HG03025 (cell line): Measurements from ENCODE around the gene NLGN3.

ENCODE experiments used
- ATAC-seq: cut with Tn5 transposase; IDR thresholded peaks from one replicate; pipeline ENCODE4 v1.9.1; 2021; ENCODE audit warnings: mild to moderate bottlenecking, moderate library complexity; ENCODE audit not compliant: unreplicated experiment, low FRiP score

NLGN3 gene

GRCh38 chrX:71144651-71145050 is at the start of gene NLGN3:
Gene NLGN3, plus strand, starts transcription at chrX:71144841. Its CDS starts 2,909 bp downstream, at chrX:71147750.
- ATAC-seq = no peak

- ATAC-seq = no peak
Measured at GRCh38 chrX:71095033-71095432, 49.6 kb upstream of the NLGN3 start.

- ATAC-seq = peak; percentile 77
Measured at GRCh38 chrX:71095555-71095980, 49.1 kb upstream of the NLGN3 start, which contains the start of gene FOXO4. Gene FOXO4, plus strand, starts transcription at chrX:71095851. Its CDS starts 678 bp downstream, at chrX:71096529.

- ATAC-seq = peak; percentile 35
Measured at GRCh38 chrX:71095981-71096759, 48.5 kb upstream of the NLGN3 start.

- ATAC-seq = no peak
Measured at GRCh38 chrX:71096760-71097032, 47.9 kb upstream of the NLGN3 start.

GRCh38 chrX:71098302-71098701 is 46.3 kb upstream of the NLGN3 start:
- ATAC-seq = no peak

- ATAC-seq = no peak
Measured at GRCh38 chrX:71098951-71099506, 45.6 kb upstream of the NLGN3 start.

- no peak for ATAC-seq
Measured at GRCh38 chrX:71099736-71100135, 44.9 kb upstream of the NLGN3 start.

GRCh38 chrX:71100581-71101505 is 43.8 kb upstream of the NLGN3 start:
- ATAC-seq = no peak

GRCh38 chrX:71102292-71102691 is 42.3 kb upstream of the NLGN3 start:
- ATAC-seq = no peak

GRCh38 chrX:71103110-71103983 is 41.3 kb upstream of the NLGN3 start:
- no peak for ATAC-seq

- no peak for ATAC-seq
Measured at GRCh38 chrX:71105628-71106027, 39.0 kb upstream of the NLGN3 start.

GRCh38 chrX:71106427-71106826 is 38.2 kb upstream of the NLGN3 start, which contains the start of gene CXorf65:
Gene CXorf65, minus strand, starts transcription at chrX:71106740. Its CDS starts 184 bp downstream, at chrX:71106556.
- ATAC-seq = no peak

- no peak for ATAC-seq
Measured at GRCh38 chrX:71107245-71107644, 37.4 kb upstream of the NLGN3 start.

GRCh38 chrX:71107762-71108360 is 36.8 kb upstream of the NLGN3 start:
- no peak for ATAC-seq

GRCh38 chrX:71109051-71109450 is 35.6 kb upstream of the NLGN3 start:
- no peak for ATAC-seq

GRCh38 chrX:71111141-71111843 is 33.3 kb upstream of the NLGN3 start, which contains the start of gene IL2RG:
Gene IL2RG, minus strand, starts transcription at chrX:71111577. Its CDS starts 38 bp downstream, at chrX:71111539.
- peak; percentile 60 for ATAC-seq

GRCh38 chrX:71111921-71112431 is 32.7 kb upstream of the NLGN3 start:
- no peak for ATAC-seq

GRCh38 chrX:71117358-71117757 is 27.3 kb upstream of the NLGN3 start:
- ATAC-seq = no peak
